Naive thymus-derived CD8-positive, alpha-beta T cell (primary cell): Measurements from ENCODE around the gene SPRR2F. TPM values are rescaled to one million over a fixed set of nuclear protein-coding genes. Genes with fewer than 3 reads are reported as not detected.

Experiments used
- ATAC-seq, 2 donors: fragments of 150-1000 bp; cut with Tn5 transposase in 1 of 2; sonication (Bioruptor Pico), chemical (Tn5 transposase) in 1 of 2; 1 replicate in 1 of 2; 2 replicates in 1 of 2; pipeline ENCODE4 v1.10.0; 2021; ENCODE audit warnings: mild to moderate bottlenecking in 2 of 2, moderate library complexity in 2 of 2
- POLR2A ChIA-PET: fragments of 350-600 bp; sonication (Branson Sonifier 250); formaldehyde crosslinking; loops from one replicate; lab custom pipeline; 2021; ENCODE audit warnings: antibody characterized with exemption; lab: Charles Lee
- DNase-seq, 10 donors: peaks; one replicate each; pipeline versions ENCODE4 v3.0.0 to v3.0.0-alpha.2; 2020 to 2022
- H3K27ac Mint-ChIP-seq, 10 donors: one replicate each; pipeline ENCODE4 v1.8.0; 2020 to 2022; ENCODE audit warnings: mild to moderate bottlenecking in 10 of 10, mixed read lengths in 10 of 10, moderate library complexity in 4 of 10, inconsistent platforms in 1 of 10
- H3K27me3 Mint-ChIP-seq, 5 donors: one replicate each; pipeline ENCODE4 v1.8.0; 2021 to 2022; ENCODE audit warnings: mixed read lengths in 5 of 5
- H3K36me3 Mint-ChIP-seq, 3 donors: one replicate each; pipeline ENCODE4 v1.8.0; 2020 to 2022; ENCODE audit warnings: mixed read lengths in 3 of 3, mild to moderate bottlenecking in 2 of 3, inconsistent platforms in 1 of 3
- H3K4me1 Mint-ChIP-seq, 4 donors: one replicate each; pipeline ENCODE4 v1.8.0; 2021 to 2022; ENCODE audit warnings: mixed read lengths in 4 of 4
- H3K4me3 Mint-ChIP-seq, 10 donors: one replicate each; pipeline ENCODE4 v1.8.0; 2020 to 2022; ENCODE audit warnings: mild to moderate bottlenecking in 10 of 10, mixed read lengths in 10 of 10, moderate library complexity in 6 of 10, inconsistent platforms in 1 of 10
- H3K9me3 Mint-ChIP-seq, 9 donors: one replicate each; pipeline ENCODE4 v1.8.0; 2020 to 2022; ENCODE audit warnings: mixed read lengths in 9 of 9, mild to moderate bottlenecking in 3 of 9, inconsistent platforms in 1 of 9, moderate library complexity in 1 of 9
- polyA plus RNA-seq, 3 donors: library from polyadenylated mRNA; unstranded; fragments of 300-500 nt; fragmentation: Illumina TruSeq; gene quantifications; one replicate each; pipeline ENCODE4 v1.2.3, GENCODE V29; 2021
- total RNA-seq, 8 experiments: library from RNA in 2 of 8; stranded (reverse) in 2 of 8; gene quantifications; one replicate each; pipeline ENCODE4 v1.2.3 and lab custom pipeline; 2021 to 2026

SPRR2F gene
- total and polyA plus RNA-seq, 5 experiments from 2014 or later = not detected

DNA sequence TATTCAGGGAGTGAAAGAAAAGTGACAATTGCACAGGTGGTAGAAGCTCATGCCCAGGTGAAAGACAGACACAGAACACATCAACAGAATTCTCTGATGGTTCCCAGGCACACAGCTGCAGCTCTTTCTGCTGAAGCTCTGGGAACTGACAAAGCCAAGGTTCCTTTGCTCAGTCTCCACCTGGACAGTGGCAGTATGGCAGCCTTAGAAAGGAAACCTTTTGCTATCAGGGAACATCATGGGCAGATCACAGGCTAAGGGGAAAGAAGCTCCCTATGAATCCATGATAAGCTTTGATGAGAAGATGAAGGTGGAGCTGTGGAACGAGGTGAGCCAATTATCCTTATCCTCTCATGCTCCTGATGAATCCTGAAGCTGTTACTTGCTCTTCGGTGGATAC is 43.1 kb downstream of the SPRR2F start:
- DNase-seq (no peak), ATAC-seq (no peak)
- peaks cover 0 to 8% (median 0%) of the 10 kb centered on the region in 9 donors for H3K9me3 Mint-ChIP-seq
- H3K4me1 Mint-ChIP-seq = no peaks in the 10 kb centered on the region
- no peak overlapping the region for H3K27ac Mint-ChIP-seq
- H3K4me3 Mint-ChIP-seq = no peak overlapping the region
- no peaks in the 10 kb centered on the region for H3K36me3 Mint-ChIP-seq
- POLR2A ChIA-PET = no interaction called here
- peaks cover 5 to 44% (median 23%) of the 10 kb centered on the region in 5 donors for H3K27me3 Mint-ChIP-seq

Other genes with a start within 250 kb of the SPRR2F start
- gene SMCP, start 235.2 kb downstream of the SPRR2F start, total RNA-seq = not detected
- gene SMCP, start 235.2 kb downstream of the SPRR2F start, polyA plus RNA-seq = not detected
- gene IVL, start 205.0 kb downstream of the SPRR2F start, total RNA-seq = not detected
- not detected for gene IVL, start 205.0 kb downstream of the SPRR2F start, polyA plus RNA-seq
- not detected for gene SPRR5, start 166.3 kb downstream of the SPRR2F start, total RNA-seq
- not detected for gene SPRR5, start 166.3 kb downstream of the SPRR2F start, polyA plus RNA-seq
- gene SPRR4, start 142.9 kb downstream of the SPRR2F start, total RNA-seq = not detected
- gene SPRR4, start 142.9 kb downstream of the SPRR2F start, polyA plus RNA-seq = not detected
- not detected for gene SPRR1A, start 129.4 kb downstream of the SPRR2F start, total RNA-seq
- not detected for gene SPRR1A, start 129.4 kb downstream of the SPRR2F start, polyA plus RNA-seq
- not detected for gene SPRR3, start 111.8 kb downstream of the SPRR2F start, total RNA-seq
- not detected for gene SPRR3, start 111.8 kb downstream of the SPRR2F start, polyA plus RNA-seq
- gene SPRR1B, start 82.3 kb downstream of the SPRR2F start, total RNA-seq = not detected
- gene SPRR1B, start 82.3 kb downstream of the SPRR2F start, polyA plus RNA-seq = not detected
- gene SPRR2D, start 72.4 kb downstream of the SPRR2F start, total RNA-seq = not detected
- gene SPRR2D, start 72.4 kb downstream of the SPRR2F start, polyA plus RNA-seq = not detected
- gene SPRR2A, start 56.0 kb downstream of the SPRR2F start, total RNA-seq = not detected
- gene SPRR2A, start 56.0 kb downstream of the SPRR2F start, polyA plus RNA-seq = not detected
- gene SPRR2B, start 41.9 kb downstream of the SPRR2F start, total RNA-seq = not detected
- not detected for gene SPRR2B, start 41.9 kb downstream of the SPRR2F start, polyA plus RNA-seq
- gene SPRR2E, start 19.0 kb downstream of the SPRR2F start, total RNA-seq = not detected
- gene SPRR2E, start 19.0 kb downstream of the SPRR2F start, polyA plus RNA-seq = not detected
- not detected for gene SPRR2G, start 37.4 kb upstream of the SPRR2F start, total RNA-seq
- not detected for gene SPRR2G, start 37.4 kb upstream of the SPRR2F start, polyA plus RNA-seq
- not detected for gene LELP1, start 89.9 kb upstream of the SPRR2F start, total RNA-seq
- not detected for gene LELP1, start 89.9 kb upstream of the SPRR2F start, polyA plus RNA-seq
- not detected for gene PRR9, start 104.1 kb upstream of the SPRR2F start, total RNA-seq
- not detected for gene PRR9, start 104.1 kb upstream of the SPRR2F start, polyA plus RNA-seq
- not detected for gene LORICRIN, start 146.2 kb upstream of the SPRR2F start, total RNA-seq
- not detected for gene LORICRIN, start 146.2 kb upstream of the SPRR2F start, polyA plus RNA-seq
- not detected for gene PGLYRP3, start 199.4 kb upstream of the SPRR2F start, total RNA-seq
- not detected for gene PGLYRP3, start 199.4 kb upstream of the SPRR2F start, polyA plus RNA-seq
- not detected for gene PGLYRP4, start 235.3 kb upstream of the SPRR2F start, total RNA-seq
- not detected for gene PGLYRP4, start 235.3 kb upstream of the SPRR2F start, polyA plus RNA-seq
- gene S100A9, start 244.3 kb upstream of the SPRR2F start, total RNA-seq = 1 to 10 TPM; 2.2 to 2.8 TPM
- gene S100A9, start 244.3 kb upstream of the SPRR2F start, polyA plus RNA-seq = 10 to 100 TPM in 2 of 3 donors, 1 to 10 TPM in 1; 5.0 to 18.8 (median 18.7) TPM